GM19452 (cell line): ENCODE measurements around the gene FCN2.

ENCODE experiments used
- ATAC-seq: cut with Tn5 transposase; IDR thresholded peaks from one replicate; pipeline ENCODE4 v1.9.1; 2021; ENCODE audit not compliant: unreplicated experiment

The FCN2 gene

GRCh38 chr9:134908524-134909309, 28.1 kb downstream of the FCN2 start:
- ATAC-seq = no peak

GRCh38 chr9:134909511-134910481, 29.2 kb downstream of the FCN2 start:
- ATAC-seq = no peak

GRCh38 chr9:134912126-134912840, 31.7 kb downstream of the FCN2 start:
- no peak for ATAC-seq

GRCh38 chr9:134913041-134913712, 32.6 kb downstream of the FCN2 start:
- ATAC-seq = no peak

- no peak for ATAC-seq
These were observed 33.3 kb downstream of the FCN2 start for GRCh38 chr9:134913713-134914500.

GRCh38 chr9:134914501-134914834, 33.9 kb downstream of the FCN2 start:
- ATAC-seq = no peak

GRCh38 chr9:134915046-134915985, 34.7 kb downstream of the FCN2 start:
- ATAC-seq = no peak

- no peak for ATAC-seq
These were observed 35.6 kb downstream of the FCN2 start for GRCh38 chr9:134916161-134916665.

- no peak for ATAC-seq
These were observed 37.1 kb downstream of the FCN2 start, which contains the start of gene FCN1 for GRCh38 chr9:134917431-134918373. Gene FCN1 (minus strand): TSS chr9:134917912. CDS start chr9:134917871, 41 bp downstream.

- no peak for ATAC-seq
These were observed 38.0 kb downstream of the FCN2 start for GRCh38 chr9:134918646-134919045.

GRCh38 chr9:134919303-134919702, 38.7 kb downstream of the FCN2 start:
- no peak for ATAC-seq

GRCh38 chr9:134922066-134922931, 41.7 kb downstream of the FCN2 start:
- ATAC-seq = no peak

- no peak for ATAC-seq
These were observed 42.3 kb downstream of the FCN2 start for GRCh38 chr9:134922932-134923240.

GRCh38 chr9:134923466-134923865, 42.9 kb downstream of the FCN2 start:
- ATAC-seq = no peak

GRCh38 chr9:134925011-134925511, 44.5 kb downstream of the FCN2 start:
- no peak for ATAC-seq

GRCh38 chr9:134928436-134929192, 48.0 kb downstream of the FCN2 start:
- no peak for ATAC-seq
